Uterus (tissue), 4 donors: ENCODE measurements around the gene DNMT1. TPM values are rescaled to one million over a fixed set of nuclear protein-coding genes. Genes with fewer than 3 reads are reported as not detected.

Experiments
- DNase-seq, 2 donors: peaks; one replicate each; pipeline ENCODE4 v3.0.0-alpha.2; 2019 to 2020
- H3K27ac ChIP-seq, 2 donors: fragments of 200-600 bp; sonication (generic); 1 replicate in 1 of 2; 2 replicates in 1 of 2; pipeline ENCODE4 v1.5.1; 2016 to 2018
- H3K27me3 ChIP-seq, 2 donors: fragments of 200-600 bp; sonication (generic); one replicate each; pipeline ENCODE4 v1.5.1; 2018 to 2019; ENCODE audit warnings: control low read depth in 1 of 2
- H3K36me3 ChIP-seq, 2 donors: fragments of 200-600 bp; sonication (generic); one replicate each; pipeline ENCODE4 v1.5.1; 2019; ENCODE audit warnings: control low read depth in 1 of 2
- H3K4me1 ChIP-seq, 2 donors: fragments of 200-600 bp; sonication (generic); one replicate each; pipeline ENCODE4 v1.5.1; 2018 to 2019; ENCODE audit warnings: control low read depth in 1 of 2
- H3K4me3 ChIP-seq, 2 donors: fragments of 200-600 bp; sonication (generic); 1 replicate in 1 of 2; 2 replicates in 1 of 2; pipeline ENCODE4 v1.5.1; 2018 to 2019; ENCODE audit warnings: mild to moderate bottlenecking in 1 of 2
- H3K9me3 ChIP-seq, 2 donors: fragments of 200-600 bp; sonication (generic); one replicate each; pipeline ENCODE4 v1.5.1; 2019; ENCODE audit warnings: control low read depth in 1 of 2
- POLR2A ChIP-seq, 2 donors: fragments of 450-650 bp; IDR thresholded peaks; one replicate each; pipeline ENCODE4 v1.6.1; 2016; ENCODE audit warnings: antibody characterized with exemption in 2 of 2, mild to moderate bottlenecking in 1 of 2, moderate library complexity in 1 of 2
- intact Hi-C: fragments of 100-400 bp; cut with DNase I; formaldehyde crosslinking; loops from one replicate; pipeline ENCODE4 v1.15.1; 2023; ENCODE audit warnings: low total_unique reads
- total RNA-seq, 4 donors: library from RNA; depleted of rRNA in 3 of 4; stranded (reverse); fragments of >200 nt in 3 of 4; gene quantifications; one replicate each; pipeline versions ENCODE4 v1.1.0 to v1.2.4, GENCODE V29; 2014 to 2023
- TF ChIP-seq, protein P1 (sequence below), 4 experiments: fragments of 200-600 bp in 2 of 4; fragments of 450-650 bp in 2 of 4; sonication (generic) in 2 of 4; IDR thresholded peaks; one replicate each; pipeline ENCODE4 v1.5.1; 2016 to 2019; ENCODE audit warnings: antibody characterized with exemption in 4 of 4, mild to moderate bottlenecking in 2 of 4, moderate library complexity in 1 of 4
- donor health status: DM: yes; HTN: yes; CAD: no.

DNMT1 gene
- total RNA-seq, 4 donors from 2014 or later, result 37.6 to 134 (median 67.9) TPM

- H3K4me1 ChIP-seq, result no peaks in the 10 kb centered on the region
- DNase-seq, result no peak
- no peak overlapping the region for H3K27ac ChIP-seq
- no peaks in the 10 kb centered on the region for H3K36me3 ChIP-seq
- H3K27me3 ChIP-seq, result no peaks in the 10 kb centered on the region
- TF ChIP-seq POLR2A (IDR thresholded peaks at IDR 0.05), result no peak
- TF ChIP-seq, protein P1, sequence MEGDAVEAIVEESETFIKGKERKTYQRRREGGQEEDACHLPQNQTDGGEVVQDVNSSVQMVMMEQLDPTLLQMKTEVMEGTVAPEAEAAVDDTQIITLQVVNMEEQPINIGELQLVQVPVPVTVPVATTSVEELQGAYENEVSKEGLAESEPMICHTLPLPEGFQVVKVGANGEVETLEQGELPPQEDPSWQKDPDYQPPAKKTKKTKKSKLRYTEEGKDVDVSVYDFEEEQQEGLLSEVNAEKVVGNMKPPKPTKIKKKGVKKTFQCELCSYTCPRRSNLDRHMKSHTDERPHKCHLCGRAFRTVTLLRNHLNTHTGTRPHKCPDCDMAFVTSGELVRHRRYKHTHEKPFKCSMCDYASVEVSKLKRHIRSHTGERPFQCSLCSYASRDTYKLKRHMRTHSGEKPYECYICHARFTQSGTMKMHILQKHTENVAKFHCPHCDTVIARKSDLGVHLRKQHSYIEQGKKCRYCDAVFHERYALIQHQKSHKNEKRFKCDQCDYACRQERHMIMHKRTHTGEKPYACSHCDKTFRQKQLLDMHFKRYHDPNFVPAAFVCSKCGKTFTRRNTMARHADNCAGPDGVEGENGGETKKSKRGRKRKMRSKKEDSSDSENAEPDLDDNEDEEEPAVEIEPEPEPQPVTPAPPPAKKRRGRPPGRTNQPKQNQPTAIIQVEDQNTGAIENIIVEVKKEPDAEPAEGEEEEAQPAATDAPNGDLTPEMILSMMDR (IDR thresholded peaks at IDR 0.05), result no peak
- intact Hi-C loops, result no loop called here
- no peaks in the 10 kb centered on the region for H3K9me3 ChIP-seq
- H3K4me3 ChIP-seq, result no peak overlapping the region
Measured at GRCh38 chr19:10138879-10139795, 55.6 kb downstream of the DNMT1 start.

- Histone ChIP-seq H3K4me3 (no peak overlapping the region), H3K27me3 (no peaks in the 10 kb centered on the region), H3K4me1 (no peaks in the 10 kb centered on the region), H3K36me3 (no peaks in the 10 kb centered on the region), H3K27ac (no peak overlapping the region), H3K9me3 (no peaks in the 10 kb centered on the region)
- no peak for DNase-seq
- TF ChIP-seq POLR2A (IDR thresholded peaks at IDR 0.05), result no peak
- TF ChIP-seq, protein P1 (IDR thresholded peaks at IDR 0.05), result no peak
- intact Hi-C loops, result no loop called here
Measured at GRCh38 chr19:10137751-10138682, 56.7 kb downstream of the DNMT1 start.

DNA sequence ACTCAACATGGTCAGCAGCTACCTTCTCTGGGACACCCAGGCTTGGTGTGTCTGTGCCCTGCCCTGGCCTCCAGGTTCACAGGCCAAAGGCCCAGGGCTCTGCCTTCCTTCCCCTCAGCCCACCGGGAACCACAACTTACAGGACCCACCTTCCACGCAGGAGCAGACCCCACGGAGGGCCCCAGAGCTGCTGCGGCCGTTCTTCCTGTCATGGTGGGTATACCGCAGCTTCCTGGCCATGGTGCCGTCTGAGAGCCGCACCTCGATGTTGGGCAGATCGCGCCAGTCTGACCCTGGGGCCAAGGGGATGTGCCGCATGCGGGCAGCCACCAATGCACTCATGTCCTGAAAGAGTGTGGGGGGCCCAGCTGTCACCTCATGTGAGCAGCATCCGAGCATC, 57.8 kb downstream of the DNMT1 start:
- Histone ChIP-seq H3K27ac (no peak overlapping the region), H3K9me3 (no peaks in the 10 kb centered on the region), H3K4me3 (no peak overlapping the region), H3K36me3 (no peaks in the 10 kb centered on the region), H3K27me3 (no peaks in the 10 kb centered on the region), H3K4me1 (no peaks in the 10 kb centered on the region)
- no peak for DNase-seq
- intact Hi-C loops, result no loop called here
- TF ChIP-seq, protein P1 (IDR thresholded peaks at IDR 0.05), result no peak
- TF ChIP-seq POLR2A (IDR thresholded peaks at IDR 0.05), result no peak

DNA sequence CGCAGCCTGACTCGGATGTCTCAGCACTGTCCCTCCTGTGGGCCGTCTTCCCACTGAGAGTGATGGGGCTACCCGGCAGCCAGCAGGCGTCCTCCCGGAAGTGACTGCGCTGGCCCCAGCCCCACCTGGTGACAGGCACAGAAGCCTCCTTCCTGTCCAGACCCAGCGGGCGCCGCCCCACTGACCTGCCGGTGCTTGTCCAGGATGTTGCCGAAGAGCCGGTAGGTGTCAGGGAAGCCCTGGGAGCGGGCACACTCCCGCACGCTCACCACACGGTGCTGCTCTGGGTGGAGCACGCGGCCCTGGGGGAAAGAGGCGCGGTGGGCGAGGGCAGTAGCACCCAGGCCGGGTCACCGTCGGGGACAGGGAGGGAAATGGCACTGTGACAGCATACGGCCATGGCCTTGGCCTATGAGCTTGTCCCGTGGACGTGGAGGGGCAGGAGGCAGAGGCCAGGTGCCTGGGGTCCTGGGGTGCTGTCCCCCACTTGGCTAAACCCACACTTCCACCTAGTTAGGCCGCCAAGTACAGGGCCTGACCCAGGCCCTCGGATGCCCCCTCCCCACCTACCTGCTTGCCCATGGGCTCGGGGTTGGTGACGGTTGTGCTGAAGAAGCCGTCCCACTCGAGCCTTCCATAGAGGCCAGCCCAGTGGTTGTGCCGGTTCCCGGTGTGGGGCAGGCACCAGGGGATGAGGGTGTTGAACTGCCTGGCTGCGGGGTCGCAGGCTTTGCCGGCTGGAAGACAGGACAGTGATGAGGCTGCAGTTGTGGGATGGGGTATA, 59.0 kb downstream of the DNMT1 start:
- DNase-seq, result no peak
- intact Hi-C loops, result no loop called here
- Histone ChIP-seq H3K27ac (no peak overlapping the region), H3K4me3 (no peak overlapping the region), H3K4me1 (no peaks in the 10 kb centered on the region), H3K27me3 (no peaks in the 10 kb centered on the region), H3K9me3 (no peaks in the 10 kb centered on the region), H3K36me3 (no peaks in the 10 kb centered on the region)
- TF ChIP-seq, protein P1 (IDR thresholded peaks at IDR 0.05), result no peak
- TF ChIP-seq POLR2A (IDR thresholded peaks at IDR 0.05), result no peak
